Brain microvascular endothelial cell (primary cell): Measurements from ENCODE around the gene RALGPS1.

Source experiments
- DNase-seq: peaks from one replicate; pipeline ENCODE4 v3.0.0-alpha.2; 2020
- H3K27ac ChIP-seq: fragments of 250-450 bp; sonication (Bioruptor Pico); 2 replicates; pipeline ENCODE4 v1.5.1; 2020; ENCODE audit warnings: mild to moderate bottlenecking, moderate library complexity
- H3K27me3 ChIP-seq: fragments of 250-450 bp; sonication (Bioruptor Pico); replicated peaks from 2 replicates; pipeline ENCODE4 v1.5.1; 2020; ENCODE audit warnings: mild to moderate bottlenecking
- H3K36me3 ChIP-seq: fragments of 250-450 bp; sonication (Bioruptor Pico); replicated peaks from 2 replicates; pipeline ENCODE4 v1.5.1; 2020; ENCODE audit warnings: mild to moderate bottlenecking
- H3K4me3 ChIP-seq: 2 replicates; pipeline ENCODE4 v1.5.1; 2011; ENCODE audit warnings: low read depth, mild to moderate bottlenecking, control low read depth, low read length, moderate library complexity
- in situ Hi-C: cut with HindIII; loops from 2 replicates; pipeline ENCODE4 v1.10.0; 2017; ENCODE audit warnings: low sequenced_read_pairs, low pct_ligation_motif_present
- TF ChIP-seq, protein P1 (sequence below): IDR thresholded peaks from 2 replicates; pipeline ENCODE4 v1.5.1; 2011; ENCODE audit warnings: low read depth, mild to moderate bottlenecking, moderate library complexity, low read length, control low read depth, inconsistent platforms; ENCODE audit errors: missing control alignments

Gene RALGPS1

DNA sequence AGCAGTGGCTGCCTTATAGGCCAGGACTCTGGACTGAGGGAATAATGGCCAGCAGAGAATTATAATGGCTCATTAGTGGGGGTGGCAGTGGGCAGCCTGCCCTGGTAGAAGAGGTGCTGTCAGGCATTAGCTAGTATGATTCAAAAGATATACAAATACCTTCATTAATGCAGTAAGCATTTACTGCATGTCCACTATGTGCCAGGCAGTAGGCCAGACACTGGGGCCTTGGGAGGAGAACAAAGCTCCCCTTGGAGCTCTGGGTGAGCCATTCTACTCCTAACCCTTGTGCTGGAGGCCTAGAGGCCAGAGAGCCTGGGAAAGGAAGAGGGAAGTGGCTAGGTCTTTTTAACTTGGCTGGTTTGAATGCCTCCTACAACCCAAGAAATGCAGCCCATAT lies 348.0 kb downstream of the RALGPS1 start:
- H3K4me3 ChIP-seq: no peak overlapping the region
- no peaks in the 10 kb centered on the region for H3K36me3 ChIP-seq
- DNase-seq: no peak
- in situ Hi-C loops: no loop called here
- no peaks in the 10 kb centered on the region for H3K27me3 ChIP-seq
- TF ChIP-seq, protein P1, sequence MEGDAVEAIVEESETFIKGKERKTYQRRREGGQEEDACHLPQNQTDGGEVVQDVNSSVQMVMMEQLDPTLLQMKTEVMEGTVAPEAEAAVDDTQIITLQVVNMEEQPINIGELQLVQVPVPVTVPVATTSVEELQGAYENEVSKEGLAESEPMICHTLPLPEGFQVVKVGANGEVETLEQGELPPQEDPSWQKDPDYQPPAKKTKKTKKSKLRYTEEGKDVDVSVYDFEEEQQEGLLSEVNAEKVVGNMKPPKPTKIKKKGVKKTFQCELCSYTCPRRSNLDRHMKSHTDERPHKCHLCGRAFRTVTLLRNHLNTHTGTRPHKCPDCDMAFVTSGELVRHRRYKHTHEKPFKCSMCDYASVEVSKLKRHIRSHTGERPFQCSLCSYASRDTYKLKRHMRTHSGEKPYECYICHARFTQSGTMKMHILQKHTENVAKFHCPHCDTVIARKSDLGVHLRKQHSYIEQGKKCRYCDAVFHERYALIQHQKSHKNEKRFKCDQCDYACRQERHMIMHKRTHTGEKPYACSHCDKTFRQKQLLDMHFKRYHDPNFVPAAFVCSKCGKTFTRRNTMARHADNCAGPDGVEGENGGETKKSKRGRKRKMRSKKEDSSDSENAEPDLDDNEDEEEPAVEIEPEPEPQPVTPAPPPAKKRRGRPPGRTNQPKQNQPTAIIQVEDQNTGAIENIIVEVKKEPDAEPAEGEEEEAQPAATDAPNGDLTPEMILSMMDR: no peak
- no peak overlapping the region for H3K27ac ChIP-seq

DNA sequence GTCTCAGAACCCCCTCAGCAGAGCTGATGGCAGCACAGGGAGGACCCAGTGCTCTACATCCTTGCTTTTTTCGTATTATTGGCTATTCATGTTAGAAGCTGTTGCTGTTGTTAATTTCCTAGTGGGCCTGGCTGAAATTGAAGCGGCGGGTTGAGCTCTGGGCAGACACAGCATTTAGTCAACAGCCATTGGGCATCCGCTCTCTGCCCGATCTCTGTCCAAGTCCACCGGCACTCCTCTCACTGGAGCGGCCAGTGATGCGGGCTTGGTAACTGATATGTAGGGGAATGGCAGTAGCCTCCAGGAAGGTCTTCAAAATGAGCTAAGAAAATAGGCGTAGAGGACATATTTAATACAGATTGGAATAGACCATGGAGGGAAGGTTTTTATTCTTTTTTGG lies 348.7 kb downstream of the RALGPS1 start:
- no peak for DNase-seq
- Histone ChIP-seq H3K27ac (no peak overlapping the region), H3K27me3 (no peaks in the 10 kb centered on the region), H3K36me3 (no peaks in the 10 kb centered on the region), H3K4me3 (no peak overlapping the region)
- in situ Hi-C loops: no loop called here
- TF ChIP-seq, protein P1: no peak

DNA sequence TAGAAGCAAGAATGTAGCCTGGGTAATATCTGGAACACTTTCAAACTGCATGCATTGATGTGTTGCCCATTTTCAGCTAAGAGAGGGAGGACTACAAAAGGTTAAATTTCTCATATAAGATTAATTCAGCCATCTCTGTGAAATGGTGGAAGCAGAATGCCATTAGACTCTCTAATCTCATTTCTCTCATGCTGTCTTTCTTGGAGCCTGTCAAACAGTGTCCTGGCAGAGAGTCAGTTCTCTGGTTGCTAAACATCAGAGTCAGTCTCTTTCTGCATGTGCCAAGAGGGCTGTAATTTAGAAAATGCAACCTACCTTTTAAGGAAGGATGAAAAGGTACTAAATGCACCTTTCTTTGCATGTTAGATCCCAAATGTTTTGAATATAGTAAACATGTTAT lies 349.1 kb downstream of the RALGPS1 start:
- DNase-seq: no peak

DNA sequence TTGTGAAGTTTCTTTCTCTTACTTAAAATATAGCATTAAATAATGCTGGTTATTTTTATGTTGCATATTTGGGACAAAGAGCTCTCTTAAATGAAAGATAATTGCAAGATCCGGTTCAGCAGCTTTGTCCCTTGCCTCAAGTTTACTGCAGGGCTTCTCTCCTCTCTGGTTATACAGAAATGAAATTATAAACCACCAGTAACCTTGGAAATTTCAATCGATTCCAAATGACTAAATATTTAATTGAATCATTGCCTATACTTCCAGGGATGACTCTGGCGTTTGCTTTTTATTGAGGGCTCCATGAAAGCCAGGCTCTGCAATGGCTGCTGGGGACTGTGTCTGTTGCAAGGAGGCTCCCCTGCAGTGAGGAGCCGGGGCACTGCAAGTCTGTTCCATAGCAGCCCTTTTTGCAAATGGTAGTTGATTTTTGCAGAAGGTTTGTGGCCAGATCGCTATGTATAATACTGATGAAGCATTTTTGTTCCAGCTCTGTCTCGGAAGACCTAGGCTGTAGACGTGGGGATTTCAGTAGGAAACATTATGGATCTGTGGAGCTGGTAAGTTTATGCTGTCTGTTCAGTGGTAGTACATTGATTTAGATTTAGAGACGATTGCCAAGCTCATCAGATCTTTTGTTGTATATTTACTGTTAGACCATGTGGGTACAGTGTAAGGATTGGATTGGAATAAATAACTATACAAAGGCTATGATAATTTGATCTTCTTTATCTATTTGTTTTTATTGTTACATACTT lies 350.1 kb downstream of the RALGPS1 start, which contains the start of gene GARNL3:
Gene GARNL3, plus strand, starts transcription at position 313 of the 758 bp plus-strand sequence. Its CDS starts 104 bp downstream, at position 417.
- Histone ChIP-seq H3K27me3 (no peaks in the 10 kb centered on the region), H3K36me3 (no peaks in the 10 kb centered on the region), H3K4me3 (no peak within 1 kb of the TSS), H3K27ac (no peak within 1 kb of the TSS)
- in situ Hi-C loops: no loop called here
- TF ChIP-seq, protein P1: no peak
- no peak for DNase-seq

More for the DNA sequence above, 349.1 kb downstream of the RALGPS1 start:
- Histone ChIP-seq H3K36me3 (no peaks in the 10 kb centered on the region), H3K27me3 (no peaks in the 10 kb centered on the region), H3K4me3 (no peak overlapping the region), H3K27ac (no peak overlapping the region)
- TF ChIP-seq, protein P1: no peak
- in situ Hi-C loops: no loop called here

DNA sequence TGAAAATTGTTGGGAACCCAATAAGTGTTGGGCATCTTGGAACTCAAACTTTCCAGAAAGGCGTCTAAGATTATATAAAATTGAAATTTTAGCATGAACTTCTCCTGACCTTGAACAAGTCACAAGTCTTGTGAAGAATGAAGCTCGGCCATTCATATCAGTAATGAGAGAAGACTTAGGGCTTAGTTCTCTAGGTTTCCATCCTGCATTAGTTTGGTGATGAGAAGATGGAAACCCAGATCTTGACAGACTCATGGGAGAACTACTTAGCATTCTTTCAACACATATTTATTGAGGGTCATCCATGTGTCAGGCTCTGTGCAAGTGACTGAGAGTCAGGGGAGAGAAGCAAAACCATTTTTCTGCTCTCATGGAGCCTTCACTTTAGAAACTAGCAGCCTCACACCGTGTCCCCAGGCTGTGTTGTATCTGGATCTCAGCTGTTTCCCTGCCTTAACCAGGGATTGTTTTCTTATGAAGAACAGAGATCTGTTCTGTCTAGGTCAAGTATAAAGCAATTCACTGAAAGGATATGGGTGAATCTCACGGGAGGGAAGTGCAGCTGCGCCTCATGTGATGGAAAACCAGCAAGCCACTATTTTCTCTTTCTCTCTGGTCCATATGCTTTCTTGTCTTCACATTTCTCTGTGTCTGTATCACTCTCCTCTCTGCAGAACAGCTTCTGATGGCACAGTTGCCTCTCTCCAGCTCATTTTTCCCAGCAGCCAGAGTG lies 353.4 kb downstream of the RALGPS1 start:
- Histone ChIP-seq H3K27ac (no peak overlapping the region), H3K4me3 (no peak overlapping the region), H3K27me3 (no peaks in the 10 kb centered on the region), H3K36me3 (no peaks in the 10 kb centered on the region)
- DNase-seq: no peak
- TF ChIP-seq, protein P1: no peak
- in situ Hi-C loops: no loop called here
